Measurements from ENCODE around the gene AUNIP. TPM values are rescaled to one million over a fixed set of nuclear protein-coding genes. Genes with fewer than 3 reads are reported as not detected.

Gene AUNIP
- total RNA-seq, 1 experiment from 2014 or later, result 22.2 TPM

DNA sequence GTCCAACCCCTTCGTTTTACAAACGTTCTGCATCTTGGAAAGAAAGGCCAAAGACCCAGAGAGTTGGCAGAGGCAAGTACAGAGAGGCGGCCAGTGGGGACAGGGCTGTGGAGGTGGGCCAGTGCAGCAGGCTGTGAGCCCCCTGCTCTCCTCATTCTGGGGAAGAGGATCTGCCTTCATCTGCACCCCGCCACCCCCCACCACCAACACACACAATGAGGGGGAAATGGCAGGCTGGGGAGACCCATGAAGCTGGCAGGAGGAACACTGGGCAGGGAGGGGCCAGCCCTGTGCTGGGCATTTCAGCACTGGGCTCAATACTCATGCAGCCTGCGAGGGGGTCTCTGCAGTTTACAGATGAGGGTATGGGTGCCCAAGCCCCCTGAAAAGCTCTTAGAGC is 32.3 kb upstream of the AUNIP start:
- Histone ChIP-seq H3K18ac (ENCODE audit: insufficient read length, low read depth, low read length) (peak overlapping the region; percentile 18), H3K23ac (ENCODE audit: insufficient read length, low read depth, low read length) (no peak overlapping the region), H2BK5ac (ENCODE audit: insufficient read length, low read length) (no peak overlapping the region), H3T11ph (ENCODE audit: low read length) (no peak overlapping the region), H3K79me1 (ENCODE audit: insufficient read depth, low read depth, low read length, poor library complexity, severe bottlenecking) (no peaks in the 10 kb centered on the region), H3K27me3 (ENCODE audit: insufficient read depth, low read length) (no peaks in the 10 kb centered on the region), H4K5ac (ENCODE audit: insufficient read length, low read depth, low read length) (no peak overlapping the region), H3K56ac (ENCODE audit: insufficient read length, low read depth, low read length) (no peak overlapping the region), H3K9ac (ENCODE audit: extremely low read depth, insufficient read length, low read length) (no peak overlapping the region), H4K91ac (ENCODE audit: insufficient read length, low read depth, low read length) (peak overlapping the region; percentile 23), H3K14ac (ENCODE audit: insufficient read depth, low read length) (peak overlapping the region; percentile 3; the same call in 1 of the 2 replicates), H3K23me2 (ENCODE audit: insufficient read length, low read depth, low read length, poor library complexity, severe bottlenecking) (no peaks in the 10 kb centered on the region), H3K27ac (ENCODE audit: insufficient read length, low read depth, low read length) (no peak overlapping the region), H2AFZ (ENCODE audit: low read length) (no peak overlapping the region), H3K9me3 (ENCODE audit: control insufficient read depth, low read depth, low read length) (no peaks in the 10 kb centered on the region), H2AK5ac (ENCODE audit: insufficient read length, low read length) (no peak overlapping the region), H3K4me2 (ENCODE audit: insufficient read depth, insufficient read length, low read length) (no peak overlapping the region), H3K4ac (ENCODE audit: low read depth, low read length) (no peak overlapping the region), H2BK15ac (ENCODE audit: low read depth, low read length) (no peak overlapping the region), H2BK20ac (ENCODE audit: low read depth, low read length, poor library complexity, severe bottlenecking) (no peak overlapping the region), H2BK120ac (ENCODE audit: low read depth, low read length, poor library complexity, severe bottlenecking) (no peak overlapping the region), H3K4me1 (ENCODE audit: insufficient read depth, low read length) (no peaks in the 10 kb centered on the region; the same call in 1 of the 2 replicates), H2BK12ac (ENCODE audit: insufficient read length, low read depth, low read length) (no peak overlapping the region), H4K20me1 (ENCODE audit: control insufficient read depth, insufficient read depth, insufficient read length) (no peaks in the 10 kb centered on the region), H3K79me2 (ENCODE audit: insufficient read depth, low read length) (no peaks in the 10 kb centered on the region), H4K8ac (replicated peaks; ENCODE audit: insufficient read length, low read depth, low read length) (no peak overlapping the region)
- DNase-seq, result no peak
- TF ChIP-seq, protein P1, sequence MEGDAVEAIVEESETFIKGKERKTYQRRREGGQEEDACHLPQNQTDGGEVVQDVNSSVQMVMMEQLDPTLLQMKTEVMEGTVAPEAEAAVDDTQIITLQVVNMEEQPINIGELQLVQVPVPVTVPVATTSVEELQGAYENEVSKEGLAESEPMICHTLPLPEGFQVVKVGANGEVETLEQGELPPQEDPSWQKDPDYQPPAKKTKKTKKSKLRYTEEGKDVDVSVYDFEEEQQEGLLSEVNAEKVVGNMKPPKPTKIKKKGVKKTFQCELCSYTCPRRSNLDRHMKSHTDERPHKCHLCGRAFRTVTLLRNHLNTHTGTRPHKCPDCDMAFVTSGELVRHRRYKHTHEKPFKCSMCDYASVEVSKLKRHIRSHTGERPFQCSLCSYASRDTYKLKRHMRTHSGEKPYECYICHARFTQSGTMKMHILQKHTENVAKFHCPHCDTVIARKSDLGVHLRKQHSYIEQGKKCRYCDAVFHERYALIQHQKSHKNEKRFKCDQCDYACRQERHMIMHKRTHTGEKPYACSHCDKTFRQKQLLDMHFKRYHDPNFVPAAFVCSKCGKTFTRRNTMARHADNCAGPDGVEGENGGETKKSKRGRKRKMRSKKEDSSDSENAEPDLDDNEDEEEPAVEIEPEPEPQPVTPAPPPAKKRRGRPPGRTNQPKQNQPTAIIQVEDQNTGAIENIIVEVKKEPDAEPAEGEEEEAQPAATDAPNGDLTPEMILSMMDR (conservative IDR thresholded peaks at IDR 0.05), result no peak
- no CpG with 5 or more reads among the region's 5 CpGs for WGBS (ENCODE audit: extremely low coverage, insufficient read length, low lambda C conversion rate)
- Mint-ChIP-seq H3K4me1 (peaks cover 36 to 39% of the 10 kb centered on the region in 2 experiments), H3K9me3 (no peaks in the 10 kb centered on the region), H3K27ac (peak overlapping the region in 2 of 3 experiments; percentile 18 to 55; a peak in 3 of 7 replicates), H3K36me3 (ENCODE audit: insufficient read depth in 1 of 3, low read depth in 3 of 3) (peaks cover 0 to 8% (median 1%) of the 10 kb centered on the region in 3 experiments; a peak in 6 of 7 replicates), H3K27me3 (ENCODE audit: low read depth) (no peaks in the 10 kb centered on the region), H3K4me3 (no peak overlapping the region; a peak in 1 of 5 replicates)

Data from H9 (cell line).